Left lung (tissue), 10 donors: ENCODE data around the gene TRPM2. TPM values are rescaled to one million over a fixed set of nuclear protein-coding genes. Genes with fewer than 3 reads are reported as not detected.

ENCODE experiments used
- ATAC-seq: fragments of 200-7000 bp; cut with Tn5 transposase; one replicate; pipeline ENCODE4 v1.9.1; 2020; ENCODE audit warnings: moderate library complexity
- DNase-seq, 4 donors: peaks; one replicate each; pipeline ENCODE4 v3.0.0-alpha.2; 2013 to 2020
- H3K27ac ChIP-seq, 2 donors: fragments of 200-600 bp; sonication (generic) in 1 of 2; one replicate each; pipeline versions ENCODE4 v1.5.0 to v1.8.0; 2020 to 2021
- H3K27me3 ChIP-seq, 2 donors: fragments of 200-600 bp; sonication (generic) in 1 of 2; one replicate each; pipeline versions ENCODE4 v1.5.0 to v1.8.0; 2020 to 2021
- H3K36me3 ChIP-seq, 2 donors: fragments of 200-600 bp; sonication (generic) in 1 of 2; one replicate each; pipeline versions ENCODE4 v1.5.0 to v1.8.0; 2020 to 2021
- H3K4me1 ChIP-seq, 2 donors: fragments of 200-600 bp; one replicate each; pipeline ENCODE4 v1.8.0; 2021
- H3K4me3 ChIP-seq, 2 donors: fragments of 200-600 bp; sonication (generic) in 1 of 2; one replicate each; pipeline versions ENCODE4 v1.5.0 to v1.8.0; 2020 to 2021; ENCODE audit warnings: mild to moderate bottlenecking in 1 of 2
- H3K9me3 ChIP-seq, 2 donors: fragments of 200-600 bp; sonication (generic) in 1 of 2; one replicate each; pipeline versions ENCODE4 v1.5.0 to v1.8.0; 2020 to 2021
- intact Hi-C, 2 donors: fragments of 100-400 bp; cut with DNase I; formaldehyde crosslinking; loops; one replicate each; pipeline versions ENCODE4 v1.11.2 to v1.14.2; 2022
- polyA plus RNA-seq, 6 donors: library from polyadenylated mRNA; unstranded; fragments of 120-200 nt; gene quantifications; one replicate each; pipeline ENCODE4 v1.2.1, GENCODE V29; 2013; ENCODE audit not compliant: insufficient read length in 6 of 6
- total RNA-seq, 2 donors: library from RNA; stranded (reverse); fragmentation: NEBNext Ultra II Directional; extraction: Animal tissue kit (Norgen Biotek cat#: 25700); gene quantifications; one replicate each; pipeline ENCODE4 v1.2.1, GENCODE V29; 2021
- TF ChIP-seq, protein P1 (sequence below), 2 donors: fragments of 200-600 bp; sonication (generic) in 1 of 2; IDR thresholded peaks; one replicate each; pipeline versions ENCODE4 v1.5.0 to v1.8.0; 2021; ENCODE audit warnings: antibody characterized with exemption in 2 of 2
- donor health status: DM: no; HTN: yes; CAD: no.
- donor health status: DM: no; HTN: no; CAD: no.

Gene TRPM2
- total and polyA plus RNA-seq, 8 donors = 1.2 to 25.6 (median 1.6) TPM

DNA sequence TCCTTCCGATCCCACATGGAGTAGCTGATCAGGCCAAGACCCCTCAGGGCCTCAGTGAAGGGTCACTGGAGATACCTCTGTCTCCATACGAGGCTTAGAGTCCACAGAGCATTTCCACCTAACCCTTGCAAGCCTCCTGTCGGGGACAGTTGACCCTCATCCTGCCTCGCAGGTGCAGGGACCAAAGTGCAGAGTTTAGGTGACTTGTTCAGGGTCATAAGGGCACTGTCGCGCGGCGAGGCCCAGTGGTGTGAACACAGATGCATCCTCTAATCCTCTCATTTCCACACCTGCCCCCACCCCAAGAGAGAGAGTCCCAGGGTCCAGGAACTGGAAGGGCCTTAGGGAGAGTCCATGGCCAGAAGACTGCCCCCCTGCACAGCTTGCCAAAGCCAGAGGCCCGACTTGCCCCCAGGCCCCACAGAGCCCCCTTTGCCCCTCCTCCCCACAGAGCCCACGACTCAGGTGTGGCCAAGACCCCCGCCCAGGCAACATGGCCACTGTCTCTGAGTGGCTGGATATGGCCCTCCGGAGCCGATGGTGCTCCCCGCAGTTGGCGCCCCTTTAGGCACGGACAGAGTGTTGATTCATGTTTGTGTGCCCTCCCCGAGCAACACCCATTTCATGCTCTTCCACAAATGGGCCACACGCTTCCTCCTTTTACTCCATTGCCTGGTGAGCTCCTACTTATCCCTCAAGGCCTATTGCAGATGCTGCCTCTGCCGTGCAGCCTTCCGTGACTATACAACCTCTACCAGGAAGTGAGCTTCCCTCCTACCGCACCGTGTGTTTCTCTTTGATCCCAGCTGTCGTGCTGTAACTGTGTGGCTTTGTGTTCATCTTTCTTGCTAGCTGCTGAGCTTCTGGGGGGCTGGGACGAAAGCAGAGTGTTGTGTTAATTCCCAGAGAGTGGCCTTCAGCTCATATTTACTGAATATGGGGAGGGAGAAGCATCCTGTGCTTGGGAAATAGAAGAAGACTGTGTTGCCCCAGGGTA, 1.7 kb downstream of the TRPM2 start:
- Histone ChIP-seq H3K4me3 (peak overlapping the region in 1 of 2 donors; percentile 49), H3K27me3 (peaks cover 15 to 32% of the 10 kb centered on the region in 2 donors), H3K4me1 (peaks cover 7 to 65% of the 10 kb centered on the region in 2 donors), H3K27ac (peak overlapping the region in 1 of 2 donors; percentile 96), H3K9me3 (no peaks in the 10 kb centered on the region), H3K36me3 (peaks cover 0 to 16% of the 10 kb centered on the region in 2 donors)
- ATAC-seq (no peak), DNase-seq (peak in 1 of 4 donors; percentile 72)
- TF ChIP-seq, protein P1, sequence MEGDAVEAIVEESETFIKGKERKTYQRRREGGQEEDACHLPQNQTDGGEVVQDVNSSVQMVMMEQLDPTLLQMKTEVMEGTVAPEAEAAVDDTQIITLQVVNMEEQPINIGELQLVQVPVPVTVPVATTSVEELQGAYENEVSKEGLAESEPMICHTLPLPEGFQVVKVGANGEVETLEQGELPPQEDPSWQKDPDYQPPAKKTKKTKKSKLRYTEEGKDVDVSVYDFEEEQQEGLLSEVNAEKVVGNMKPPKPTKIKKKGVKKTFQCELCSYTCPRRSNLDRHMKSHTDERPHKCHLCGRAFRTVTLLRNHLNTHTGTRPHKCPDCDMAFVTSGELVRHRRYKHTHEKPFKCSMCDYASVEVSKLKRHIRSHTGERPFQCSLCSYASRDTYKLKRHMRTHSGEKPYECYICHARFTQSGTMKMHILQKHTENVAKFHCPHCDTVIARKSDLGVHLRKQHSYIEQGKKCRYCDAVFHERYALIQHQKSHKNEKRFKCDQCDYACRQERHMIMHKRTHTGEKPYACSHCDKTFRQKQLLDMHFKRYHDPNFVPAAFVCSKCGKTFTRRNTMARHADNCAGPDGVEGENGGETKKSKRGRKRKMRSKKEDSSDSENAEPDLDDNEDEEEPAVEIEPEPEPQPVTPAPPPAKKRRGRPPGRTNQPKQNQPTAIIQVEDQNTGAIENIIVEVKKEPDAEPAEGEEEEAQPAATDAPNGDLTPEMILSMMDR (IDR thresholded peaks at IDR 0.05) = no peak
- intact Hi-C loops = no loop called here

DNA sequence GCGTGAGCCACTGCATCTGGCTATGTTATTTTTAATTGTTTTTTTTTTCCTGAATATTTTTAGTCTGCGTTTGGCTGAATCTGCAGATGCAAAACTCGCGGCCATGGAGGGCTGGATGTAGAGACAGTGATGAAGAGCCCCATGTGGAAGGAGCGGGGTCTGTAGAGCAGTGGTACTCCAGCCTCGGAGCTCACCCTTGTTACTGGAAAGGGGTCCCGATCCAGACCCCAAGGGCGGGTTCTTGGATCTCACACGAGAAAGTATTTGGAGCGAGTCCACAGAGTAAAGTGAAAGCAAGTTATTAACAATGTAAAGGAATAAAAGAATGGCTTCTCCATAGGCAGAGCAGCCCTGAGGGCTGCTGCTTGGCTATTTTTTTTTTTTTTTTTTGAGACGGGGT, 2.7 kb downstream of the TRPM2 start:
- no peak for DNase-seq
- intact Hi-C loops = no loop called here
- TF ChIP-seq, protein P1 (IDR thresholded peaks at IDR 0.05) = no peak
- no peak for ATAC-seq
- peak overlapping the region in 1 of 2 donors; percentile 57 for H3K27ac ChIP-seq
- no peaks in the 10 kb centered on the region for H3K9me3 ChIP-seq
- H3K4me3 ChIP-seq = no peak overlapping the region
- H3K36me3 ChIP-seq = peaks cover 0 to 16% of the 10 kb centered on the region in 2 donors
- H3K27me3 ChIP-seq = peaks cover 7 to 21% of the 10 kb centered on the region in 2 donors
- peaks cover 7 to 68% of the 10 kb centered on the region in 2 donors for H3K4me1 ChIP-seq

DNA sequence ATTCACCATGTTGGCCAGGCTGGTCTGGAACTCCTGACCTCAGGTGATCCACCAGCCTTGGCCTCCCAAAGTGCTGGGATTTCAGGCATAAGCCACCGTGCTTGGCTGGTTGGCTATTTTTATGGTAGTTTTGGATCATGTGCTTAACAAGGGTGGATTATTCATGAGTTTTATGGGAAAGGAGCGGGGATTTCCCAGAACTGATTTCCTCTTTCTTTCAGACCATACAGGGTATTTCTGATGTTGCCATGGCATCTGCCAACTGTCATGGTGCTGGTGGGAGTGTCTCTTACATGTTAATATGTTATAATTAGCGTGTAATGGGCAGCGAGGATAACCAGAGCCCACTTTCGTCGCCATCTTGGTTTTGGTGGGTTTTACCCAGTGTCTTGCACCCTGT, 3.2 kb downstream of the TRPM2 start:
- DNase-seq = no peak
- ATAC-seq = no peak
- intact Hi-C loops = no loop called here
- TF ChIP-seq, protein P1 (IDR thresholded peaks at IDR 0.05) = no peak
- peaks cover 0 to 16% of the 10 kb centered on the region in 2 donors for H3K36me3 ChIP-seq
- H3K4me1 ChIP-seq = peaks cover 7 to 68% of the 10 kb centered on the region in 2 donors
- no peak overlapping the region for H3K4me3 ChIP-seq
- H3K9me3 ChIP-seq = no peaks in the 10 kb centered on the region
- H3K27me3 ChIP-seq = peaks cover 6 to 17% of the 10 kb centered on the region in 2 donors
- H3K27ac ChIP-seq = peak overlapping the region in 1 of 2 donors; percentile 57

DNA sequence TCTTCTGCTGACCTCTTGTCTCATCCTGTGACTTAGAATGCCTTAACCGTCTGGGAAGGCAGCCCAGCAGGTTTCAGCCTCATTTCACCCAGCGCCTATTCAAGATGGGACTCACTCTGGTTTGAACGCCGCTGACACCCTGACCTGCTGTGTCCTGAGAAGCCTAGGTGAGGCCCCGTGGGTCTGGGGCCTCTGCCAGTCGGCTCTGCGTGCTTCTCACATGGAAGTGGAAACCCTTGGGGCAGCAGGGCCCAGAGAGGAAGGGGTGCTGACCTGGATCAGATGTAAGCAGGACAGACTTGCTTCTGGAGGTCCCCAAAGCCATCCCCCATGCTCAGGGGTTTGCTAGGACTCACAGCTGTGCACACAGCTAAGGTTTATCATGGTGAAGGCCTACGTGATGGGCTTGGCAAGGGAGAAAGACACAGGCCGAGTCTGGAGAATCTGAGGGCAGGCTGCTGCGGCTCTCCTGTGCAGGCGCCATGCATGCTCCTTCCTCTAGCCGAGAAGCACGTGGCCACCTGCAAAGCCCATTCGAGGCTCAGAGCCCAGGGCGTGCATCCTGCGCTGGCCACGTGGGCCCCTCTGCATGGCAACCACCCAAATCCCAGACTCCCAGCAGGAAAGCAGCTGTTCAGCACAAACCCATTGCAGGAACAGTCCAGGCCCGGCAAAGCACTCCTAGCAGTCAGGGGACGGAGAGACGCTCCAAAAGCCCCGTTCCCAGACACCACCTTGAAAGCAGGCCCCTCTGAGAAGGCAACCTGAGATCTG, 3.8 kb downstream of the TRPM2 start:
- Histone ChIP-seq H3K4me1 (peaks cover 7 to 64% of the 10 kb centered on the region in 2 donors), H3K36me3 (peaks cover 0 to 16% of the 10 kb centered on the region in 2 donors), H3K27me3 (peaks cover 2 to 11% of the 10 kb centered on the region in 2 donors), H3K4me3 (no peak overlapping the region), H3K9me3 (no peaks in the 10 kb centered on the region), H3K27ac (peak overlapping the region in 1 of 2 donors; percentile 57)
- DNase-seq = peak in 1 of 4 donors; percentile 58
- intact Hi-C loops = no loop called here
- ATAC-seq = no peak
- TF ChIP-seq, protein P1 (IDR thresholded peaks at IDR 0.05) = no peak
